AG04449 (cell line): ENCODE measurements around the gene SCO1.
A peak's percentile ranks its signal among the peaks of the same experiment; 100 is the strongest.
"Not testable (repeated sequence)": the region's sequence is repeated elsewhere in the genome, so short reads cannot be mapped to it uniquely, and the experiment has no call there.

ENCODE experiments used
- CTCF ChIA-PET: fragments of 350-600 bp; formaldehyde crosslinking; extraction: SDS; loops from one replicate; lab custom pipeline; 2021; ENCODE audit warnings: antibody characterized with exemption; lab: Yijun Ruan, JAX
- POLR2A ChIA-PET: fragments of 400-600, 350-600 bp; formaldehyde crosslinking; extraction: SDS; loops from one replicate; lab custom pipeline; 2020; ENCODE audit warnings: antibody characterized with exemption, inconsistent platforms; lab: Yijun Ruan, JAX
- DNase-seq: peaks from one replicate; pipeline ENCODE4 v3.0.0-alpha.2; 2010; ENCODE audit warnings: low read depth, low spot score
- H3K4me3 ChIP-seq: 2 replicates; pipeline ENCODE4 v1.5.1; 2011; ENCODE audit warnings: low read depth, mild to moderate bottlenecking, control low read depth, low read length
- TF ChIP-seq, protein P1 (sequence below): IDR thresholded peaks from one replicate; pipeline ENCODE4 v1.5.1; 2011; ENCODE audit warnings: mild to moderate bottlenecking, moderate library complexity, low read length, control low read depth, inconsistent platforms; ENCODE audit not compliant: insufficient read depth; ENCODE audit errors: missing control alignments

The SCO1 gene

DNA sequence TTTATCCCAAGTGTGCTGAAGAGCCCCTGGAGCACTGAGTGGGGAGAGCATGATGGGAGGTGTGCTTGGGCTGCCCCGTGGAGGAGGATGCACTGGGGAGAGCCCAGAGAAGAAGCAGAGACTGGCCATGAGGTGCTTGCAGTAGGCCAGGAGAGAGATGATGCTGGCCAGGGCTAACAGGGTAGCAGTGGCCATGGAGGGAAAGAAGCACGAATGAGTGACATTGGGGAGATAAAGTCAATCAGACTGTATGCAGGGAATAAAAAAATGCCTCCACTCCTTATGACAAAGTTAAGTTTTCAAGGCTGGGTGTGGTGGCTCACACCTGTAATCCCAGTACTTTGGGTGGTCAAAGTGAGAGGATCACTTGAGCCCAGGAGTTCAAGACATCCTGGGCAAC, 37.9 kb upstream of the SCO1 start:
- no peak for DNase-seq
- ChIA-PET POLR2A (no interaction called here), CTCF (interaction anchor here (1.8 to 4.7 kb wide), 6 partner anchors 8 to 1251 kb away, joined by 5 to 128 read pairs (median 24); no protein-coding TSS in a partner anchor)
- no peak overlapping the region for H3K4me3 ChIP-seq
- TF ChIP-seq, protein P1, sequence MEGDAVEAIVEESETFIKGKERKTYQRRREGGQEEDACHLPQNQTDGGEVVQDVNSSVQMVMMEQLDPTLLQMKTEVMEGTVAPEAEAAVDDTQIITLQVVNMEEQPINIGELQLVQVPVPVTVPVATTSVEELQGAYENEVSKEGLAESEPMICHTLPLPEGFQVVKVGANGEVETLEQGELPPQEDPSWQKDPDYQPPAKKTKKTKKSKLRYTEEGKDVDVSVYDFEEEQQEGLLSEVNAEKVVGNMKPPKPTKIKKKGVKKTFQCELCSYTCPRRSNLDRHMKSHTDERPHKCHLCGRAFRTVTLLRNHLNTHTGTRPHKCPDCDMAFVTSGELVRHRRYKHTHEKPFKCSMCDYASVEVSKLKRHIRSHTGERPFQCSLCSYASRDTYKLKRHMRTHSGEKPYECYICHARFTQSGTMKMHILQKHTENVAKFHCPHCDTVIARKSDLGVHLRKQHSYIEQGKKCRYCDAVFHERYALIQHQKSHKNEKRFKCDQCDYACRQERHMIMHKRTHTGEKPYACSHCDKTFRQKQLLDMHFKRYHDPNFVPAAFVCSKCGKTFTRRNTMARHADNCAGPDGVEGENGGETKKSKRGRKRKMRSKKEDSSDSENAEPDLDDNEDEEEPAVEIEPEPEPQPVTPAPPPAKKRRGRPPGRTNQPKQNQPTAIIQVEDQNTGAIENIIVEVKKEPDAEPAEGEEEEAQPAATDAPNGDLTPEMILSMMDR: no peak

GRCh38 chr17:10733666-10734065, 36.3 kb upstream of the SCO1 start:
- H3K4me3 ChIP-seq: no peak overlapping the region
- ChIA-PET CTCF (interaction anchor here (1.1 to 4.7 kb wide), 3 partner anchors 87 to 112 kb away, joined by 3 to 128 read pairs (median 18); no protein-coding TSS in a partner anchor), POLR2A (no interaction called here)
- TF ChIP-seq, protein P1: no peak
- DNase-seq: no peak

DNA sequence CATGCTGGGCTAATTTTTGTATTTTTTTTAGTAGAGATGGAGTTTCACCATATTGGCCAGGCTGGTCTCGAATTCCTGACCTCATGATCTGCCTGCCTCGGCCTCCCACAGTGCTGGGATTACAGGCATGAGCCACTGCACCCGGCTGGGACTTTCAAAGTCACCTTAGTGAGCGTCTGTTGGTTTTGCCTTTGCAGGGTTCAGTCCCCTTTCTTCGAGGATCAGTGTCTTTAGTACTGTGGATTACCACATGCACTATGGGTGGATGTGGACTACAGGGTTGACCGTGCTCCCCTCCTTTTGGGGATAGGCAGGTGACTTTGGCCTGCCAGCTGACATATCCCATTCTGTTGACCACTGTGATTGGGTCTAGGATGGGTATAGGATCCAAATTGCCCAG, 34.8 kb upstream of the SCO1 start:
- H3K4me3 ChIP-seq, POLR2A ChIA-PET, DNase-seq: not testable (repeated sequence)
- CTCF ChIA-PET: interaction anchor here (1.1 to 3.3 kb wide), 2 partner anchors 86 to 112 kb away, joined by 7 to 18 read pairs; no protein-coding TSS in a partner anchor

DNA sequence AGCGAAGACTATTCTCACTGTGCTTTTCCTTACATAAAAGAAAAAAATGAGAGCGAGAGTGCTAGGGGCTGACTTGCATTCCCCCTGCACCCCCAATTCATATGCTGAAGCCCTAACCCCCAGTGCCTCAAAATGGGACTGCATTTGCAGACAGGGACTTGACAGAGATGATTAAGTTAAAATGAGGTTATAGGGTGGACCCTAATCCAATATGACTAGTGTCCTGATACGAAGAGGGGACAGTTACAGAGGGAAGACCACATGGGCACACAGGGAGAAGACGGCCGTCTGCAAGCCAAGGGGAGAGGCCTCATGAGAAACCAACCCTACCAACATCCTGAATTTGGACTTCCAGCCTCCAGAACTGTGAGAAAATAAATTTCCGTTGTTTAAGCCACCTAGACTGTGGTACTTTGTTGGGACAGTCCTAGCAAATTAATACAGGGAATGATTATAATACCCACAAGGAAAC, 34.1 kb upstream of the SCO1 start:
- no peak overlapping the region for H3K4me3 ChIP-seq
- POLR2A ChIA-PET: no interaction called here
- TF ChIP-seq, protein P1: no peak
- CTCF ChIA-PET: interaction anchor here (1.2 to 3.3 kb wide), 4 partner anchors 85 to 114 kb away, joined by 4 to 18 read pairs (median 9); no protein-coding TSS in a partner anchor
- no peak for DNase-seq

DNA sequence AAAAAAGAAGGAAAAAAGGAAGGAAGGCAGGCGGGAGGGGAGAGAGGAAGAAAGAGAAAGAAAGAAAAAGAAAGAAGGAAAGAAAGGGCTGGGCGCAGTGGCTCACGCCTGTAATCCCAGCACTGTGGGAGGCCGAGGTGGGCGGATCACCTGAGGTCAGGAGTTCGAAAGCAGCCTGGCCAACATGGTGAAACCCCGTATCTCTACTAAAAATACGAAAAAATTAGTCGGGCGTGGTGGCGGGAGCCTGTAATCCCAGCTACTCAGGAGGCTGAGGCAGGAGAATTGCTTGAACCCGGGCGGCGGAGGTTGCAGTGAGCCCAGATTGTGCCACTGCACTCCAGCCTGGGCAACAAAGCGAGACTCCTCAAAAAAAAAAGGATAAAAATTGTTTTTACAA, 32.9 kb upstream of the SCO1 start:
- CTCF ChIA-PET: interaction anchor here (0.6 to 2.4 kb wide), 6 partner anchors 27 to 1266 kb away, joined by 3 to 13 read pairs (median 4); no protein-coding TSS in a partner anchor
- not testable (repeated sequence) for DNase-seq
- H3K4me3 ChIP-seq: peak overlapping the region; percentile 66
- POLR2A ChIA-PET: interaction anchor here (0.7 kb wide), 1 partner anchor 128 kb away, joined by 5 read pairs; no protein-coding TSS in a partner anchor

DNA sequence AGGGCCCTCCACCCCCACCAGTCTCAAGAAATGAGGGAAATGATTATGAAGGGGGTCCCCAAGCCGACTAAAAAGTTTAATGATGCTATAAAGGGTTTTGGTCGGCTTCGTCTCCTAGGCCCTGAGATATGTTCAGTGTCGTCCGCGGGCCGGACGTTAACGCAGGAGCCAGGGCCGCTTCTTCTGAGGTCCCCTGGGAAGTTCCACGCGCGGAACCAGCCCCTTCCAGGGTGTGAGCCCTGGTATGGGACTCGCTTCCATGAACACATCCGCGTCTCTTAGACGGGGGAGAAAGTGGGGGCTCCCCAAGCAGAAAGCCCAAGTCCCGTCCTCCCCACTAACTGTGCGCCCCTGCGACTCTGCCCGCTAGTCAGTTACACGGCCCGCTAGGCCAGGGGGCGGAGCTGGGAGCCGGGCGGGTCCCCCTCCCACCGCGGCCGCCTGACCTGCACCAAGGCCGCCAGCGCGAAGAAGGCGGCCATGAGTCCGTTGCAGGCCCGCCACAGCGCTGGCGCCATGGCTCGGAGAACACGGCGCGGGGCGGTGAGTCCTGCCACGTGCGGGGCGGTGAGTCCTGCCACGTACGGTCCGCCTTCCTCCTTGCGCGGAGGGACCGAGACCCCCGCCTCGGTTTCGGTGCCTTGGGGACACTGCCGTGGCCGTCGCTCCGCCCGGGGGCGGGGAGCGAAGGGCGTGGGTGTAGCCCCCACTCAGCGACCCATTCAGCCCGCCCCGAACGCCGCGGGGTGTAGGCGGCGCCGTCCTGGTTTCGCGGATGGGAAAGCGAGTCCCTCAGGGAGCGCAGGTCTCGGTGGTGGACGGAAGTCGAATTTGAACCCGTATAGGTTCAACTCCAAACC, 32.2 kb upstream of the SCO1 start, which contains the start of gene TMEM220:
TSS of gene TMEM220 (minus strand) at position 690 of the 860 bp plus-strand sequence. CDS start at position 518, 172 bp downstream.
- TF ChIP-seq, protein P1: no peak
- ChIA-PET POLR2A (interaction anchor here (0.5 to 0.7 kb wide), 2 partner anchors 92 to 129 kb away, joined by 3 to 5 read pairs; no protein-coding TSS in a partner anchor), CTCF (interaction anchor here (1.3 to 2.4 kb wide), 2 partner anchors 26 to 83 kb away, joined by 3 to 13 read pairs; no protein-coding TSS in a partner anchor)
- peak within 1 kb of the TSS; percentile 66 for H3K4me3 ChIP-seq
- DNase-seq: no peak
